Esophagus squamous epithelium (tissue), 5 donors: Measurements from ENCODE around the gene TBX2. TPM values are rescaled to one million over a fixed set of nuclear protein-coding genes. Genes with fewer than 3 reads are reported as not detected.
"Not testable (repeated sequence)": the region's sequence is repeated elsewhere in the genome, so short reads cannot be mapped to it uniquely, and the experiment has no call there.

ENCODE experiments used
- DNase-seq: peaks from one replicate; lab custom pipeline; 2025; lab: John Stamatoyannopoulos, UW
- H3K27ac ChIP-seq, 4 donors: fragments of 200-600 bp; sonication (generic); one replicate each; pipeline ENCODE4 v1.5.1; 2016 to 2019; ENCODE audit warnings: mild to moderate bottlenecking in 1 of 4
- H3K27me3 ChIP-seq, 4 donors: fragments of 200-600 bp; sonication (generic); 1 replicate in 3 of 4; 2 replicates in 1 of 4; pipeline versions ENCODE4 v1.5.1 to v1.6.0; 2017 to 2021; ENCODE audit warnings: antibody characterized with exemption in 1 of 4
- H3K36me3 ChIP-seq, 3 donors: fragments of 200-600 bp; sonication (generic); one replicate each; pipeline ENCODE4 v1.5.1; 2016 to 2019
- H3K4me1 ChIP-seq, 3 donors: fragments of 200-600 bp; sonication (generic); one replicate each; pipeline ENCODE4 v1.5.1; 2017 to 2019
- H3K4me3 ChIP-seq, 4 donors: fragments of 200-600 bp; sonication (generic); 1 replicate in 3 of 4; 2 replicates in 1 of 4; pipeline ENCODE4 v1.5.1; 2016 to 2019; ENCODE audit warnings: mild to moderate bottlenecking in 2 of 4, moderate library complexity in 1 of 4
- H3K9me3 ChIP-seq, 3 donors: fragments of 200-600 bp; sonication (generic); one replicate each; pipeline ENCODE4 v1.5.1; 2016 to 2019
- POLR2A ChIP-seq, 4 donors: fragments of 450-650 bp; IDR thresholded peaks; one replicate each; pipeline ENCODE4 v1.6.1; 2017; ENCODE audit warnings: antibody characterized with exemption in 4 of 4, mild to moderate bottlenecking in 4 of 4, moderate library complexity in 3 of 4
- WGBS, 2 donors: methylation state at CpG; one replicate each; pipeline ENCODE4 v1.1.5; 2018; 5-methylcytosine and 5-hydroxymethylcytosine counted together
- intact Hi-C: fragments of 100-400 bp; cut with DNase I; formaldehyde crosslinking; loops from one replicate; pipeline ENCODE4 v1.15.0; 2022
- total RNA-seq, 4 donors: library from RNA; depleted of rRNA; stranded (reverse); fragments of >200 nt; gene quantifications; one replicate each; pipeline ENCODE4 v1.1.0, GENCODE V29; 2016
- TF ChIP-seq, protein P1 (sequence below), 6 experiments: fragments of 450-650 bp in 4 of 6; fragments of 200-600 bp in 2 of 6; sonication (generic) in 2 of 6; IDR thresholded peaks; one replicate each; pipeline ENCODE4 v1.5.1; 2016 to 2019; ENCODE audit warnings: antibody characterized with exemption in 6 of 6, mild to moderate bottlenecking in 4 of 6, moderate library complexity in 4 of 6
- donor health status: DM: yes; HTN: yes; CAD: no.

The TBX2 gene
- total RNA-seq, 4 donors from 2014 or later, result 2.2 to 13.4 (median 4.2) TPM

DNA sequence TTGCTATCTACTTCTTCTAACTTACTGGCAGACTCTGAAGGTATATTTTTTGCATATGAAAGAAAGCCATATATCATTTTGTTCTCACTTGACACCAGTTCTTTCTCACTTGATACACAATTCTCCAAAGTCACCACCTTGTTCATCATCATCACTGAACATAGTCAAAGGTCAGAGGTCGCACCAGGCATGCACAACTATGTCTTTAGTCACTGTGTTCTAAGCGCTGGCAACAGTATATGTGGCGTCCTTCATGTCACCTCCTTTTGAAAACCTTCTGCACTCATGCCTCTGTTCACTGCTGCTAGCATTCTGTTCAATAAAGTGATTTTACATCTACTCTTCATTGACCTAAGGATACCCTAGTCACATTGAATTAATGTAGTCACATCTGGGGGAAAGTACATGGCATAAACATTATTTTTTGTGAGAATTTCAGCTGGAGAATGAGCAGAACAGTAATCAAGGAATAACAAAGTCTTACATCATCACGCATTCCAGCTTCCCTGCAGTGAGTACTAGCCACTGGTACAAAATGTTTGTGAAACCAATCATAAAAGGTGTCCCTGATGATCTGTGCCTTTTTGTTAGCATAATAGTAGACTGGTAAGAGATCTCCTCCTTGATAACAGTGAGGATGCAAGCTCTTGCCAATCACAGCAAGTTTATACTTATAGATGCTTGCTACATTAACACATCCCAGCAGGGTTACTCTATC, 32.1 kb downstream of the TBX2 start:
- TF ChIP-seq POLR2A (IDR thresholded peaks at IDR 0.05), result no peak
- 74 to 80% methylated on average over 4 of the region's 4 CpGs for WGBS, 2 donors
- no peaks in the 10 kb centered on the region for H3K4me1 ChIP-seq
- H3K27ac ChIP-seq, result no peak overlapping the region
- DNase-seq, result no peak
- peaks cover 0 to 20% (median 0%) of the 10 kb centered on the region in 4 donors for H3K27me3 ChIP-seq
- intact Hi-C loops, result no loop called here
- H3K9me3 ChIP-seq, result peaks cover 0 to 11% (median 4%) of the 10 kb centered on the region in 3 donors
- H3K36me3 ChIP-seq, result no peaks in the 10 kb centered on the region
- no peak overlapping the region for H3K4me3 ChIP-seq

- intact Hi-C loops, result no loop called here
- Histone ChIP-seq H3K27ac (no peak overlapping the region), H3K27me3 (peaks cover 0 to 42% (median 0%) of the 10 kb centered on the region in 4 donors), H3K36me3 (no peaks in the 10 kb centered on the region), H3K9me3 (peaks cover 0 to 11% (median 9%) of the 10 kb centered on the region in 3 donors), H3K4me1 (no peaks in the 10 kb centered on the region), H3K4me3 (no peak overlapping the region)
- TF ChIP-seq, protein P1, sequence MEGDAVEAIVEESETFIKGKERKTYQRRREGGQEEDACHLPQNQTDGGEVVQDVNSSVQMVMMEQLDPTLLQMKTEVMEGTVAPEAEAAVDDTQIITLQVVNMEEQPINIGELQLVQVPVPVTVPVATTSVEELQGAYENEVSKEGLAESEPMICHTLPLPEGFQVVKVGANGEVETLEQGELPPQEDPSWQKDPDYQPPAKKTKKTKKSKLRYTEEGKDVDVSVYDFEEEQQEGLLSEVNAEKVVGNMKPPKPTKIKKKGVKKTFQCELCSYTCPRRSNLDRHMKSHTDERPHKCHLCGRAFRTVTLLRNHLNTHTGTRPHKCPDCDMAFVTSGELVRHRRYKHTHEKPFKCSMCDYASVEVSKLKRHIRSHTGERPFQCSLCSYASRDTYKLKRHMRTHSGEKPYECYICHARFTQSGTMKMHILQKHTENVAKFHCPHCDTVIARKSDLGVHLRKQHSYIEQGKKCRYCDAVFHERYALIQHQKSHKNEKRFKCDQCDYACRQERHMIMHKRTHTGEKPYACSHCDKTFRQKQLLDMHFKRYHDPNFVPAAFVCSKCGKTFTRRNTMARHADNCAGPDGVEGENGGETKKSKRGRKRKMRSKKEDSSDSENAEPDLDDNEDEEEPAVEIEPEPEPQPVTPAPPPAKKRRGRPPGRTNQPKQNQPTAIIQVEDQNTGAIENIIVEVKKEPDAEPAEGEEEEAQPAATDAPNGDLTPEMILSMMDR (IDR thresholded peaks at IDR 0.05), result no peak
- TF ChIP-seq POLR2A (IDR thresholded peaks at IDR 0.05), result no peak
- DNase-seq, result no peak
These were observed 36.6 kb downstream of the TBX2 start for GRCh38 chr17:61436273-61436672.

- peaks cover 0 to 11% (median 9%) of the 10 kb centered on the region in 3 donors for H3K9me3 ChIP-seq
- TF ChIP-seq POLR2A (IDR thresholded peaks at IDR 0.05), result no peak
- TF ChIP-seq, protein P1 (IDR thresholded peaks at IDR 0.05), result no peak
- no peak overlapping the region for H3K4me3 ChIP-seq
- DNase-seq, result no peak
- no peaks in the 10 kb centered on the region for H3K4me1 ChIP-seq
- no peak overlapping the region for H3K27ac ChIP-seq
- H3K27me3 ChIP-seq, result peaks cover 0 to 46% (median 0%) of the 10 kb centered on the region in 4 donors
- intact Hi-C loops, result no loop called here
- H3K36me3 ChIP-seq, result no peaks in the 10 kb centered on the region
These were observed 37.5 kb downstream of the TBX2 start for GRCh38 chr17:61436995-61437704.

DNA sequence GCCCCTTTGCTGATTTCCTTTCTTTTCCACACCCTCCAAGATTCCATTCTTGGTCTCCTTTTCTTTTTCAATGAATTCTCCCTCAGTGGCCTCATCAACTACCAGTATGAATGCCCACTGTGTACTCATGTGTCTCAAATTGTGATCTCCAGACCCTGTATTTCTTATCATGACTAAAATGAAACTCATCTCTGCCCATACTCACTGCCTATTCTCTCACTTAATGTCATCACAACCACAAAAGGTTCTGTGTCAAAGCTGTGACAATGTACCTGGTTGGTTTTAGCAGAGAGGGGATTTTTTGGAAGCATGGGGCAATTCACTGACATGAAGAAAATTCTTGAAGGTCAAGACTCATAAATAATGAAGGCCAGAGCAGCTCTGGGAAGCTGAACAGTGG, 41.1 kb downstream of the TBX2 start:
- no peak for DNase-seq
- Histone ChIP-seq H3K36me3 (no peaks in the 10 kb centered on the region), H3K4me1 (peaks cover 0 to 4% (median 0%) of the 10 kb centered on the region in 3 donors), H3K9me3 (peaks cover 0 to 9% (median 7%) of the 10 kb centered on the region in 3 donors), H3K27ac (no peak overlapping the region), H3K27me3 (peaks cover 0 to 71% (median 0%) of the 10 kb centered on the region in 4 donors), H3K4me3 (no peak overlapping the region)
- intact Hi-C loops, result no loop called here
- TF ChIP-seq, protein P1 (IDR thresholded peaks at IDR 0.05), result no peak
- no peak for TF ChIP-seq POLR2A (IDR thresholded peaks at IDR 0.05)

GRCh38 chr17:61441507-61441906, 41.9 kb downstream of the TBX2 start:
- H3K4me1 ChIP-seq, H3K9me3 ChIP-seq, intact Hi-C loops, DNase-seq, H3K27ac ChIP-seq, H3K4me3 ChIP-seq, H3K36me3 ChIP-seq: not testable (repeated sequence)
- peaks cover 0 to 71% (median 0%) of the 10 kb centered on the region in 4 donors for H3K27me3 ChIP-seq
- 84 to 85% methylated on average over 2 to 6 of the region's 6 CpGs for WGBS, 2 donors

DNA sequence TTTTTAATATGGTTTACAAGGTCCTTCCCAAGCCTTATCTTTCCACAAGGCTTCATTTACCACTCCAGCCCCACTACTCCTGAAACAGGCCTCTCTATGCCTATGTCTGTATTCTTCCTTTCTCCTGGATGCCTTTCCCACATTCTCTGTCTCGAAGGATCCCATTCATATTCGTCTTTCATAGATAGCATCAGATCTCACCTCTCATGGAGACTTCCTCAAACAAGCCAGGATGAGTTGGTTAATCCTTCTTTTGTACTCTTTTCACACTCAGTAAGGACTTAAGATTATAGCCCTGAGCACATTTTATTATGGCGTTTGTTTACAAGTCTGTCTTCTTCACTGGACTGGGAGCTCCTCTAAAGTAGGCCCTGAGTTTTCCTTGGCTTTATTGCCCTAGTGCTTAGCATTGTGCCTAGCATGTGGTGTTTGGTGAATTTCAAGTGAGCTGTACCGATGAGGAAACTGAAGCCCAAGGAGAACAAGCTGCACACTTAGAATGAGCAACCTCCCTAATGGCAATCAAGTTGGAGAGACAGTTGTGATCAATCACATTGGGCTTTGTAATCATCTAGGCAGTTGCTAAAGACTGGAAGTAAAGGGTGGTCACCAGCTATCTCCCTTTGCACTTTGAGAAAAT, 42.6 kb downstream of the TBX2 start:
- TF ChIP-seq, protein P1 (IDR thresholded peaks at IDR 0.05), result no peak
- no peak for TF ChIP-seq POLR2A (IDR thresholded peaks at IDR 0.05)
- Histone ChIP-seq H3K27ac (no peak overlapping the region), H3K9me3 (peaks cover 0 to under 1% (median 0%) of the 10 kb centered on the region in 3 donors), H3K36me3 (no peaks in the 10 kb centered on the region), H3K4me1 (peaks cover 0 to 4% (median 0%) of the 10 kb centered on the region in 3 donors), H3K27me3 (peaks cover 0 to 75% (median 0%) of the 10 kb centered on the region in 4 donors), H3K4me3 (no peak overlapping the region)
- DNase-seq, result no peak
- WGBS, 2 donors, result 52 to 58% methylated on average over 4 of the region's 4 CpGs
- intact Hi-C loops, result no loop called here
